ENCODE results near the gene ZBTB44.
"Not testable (repeated sequence)": the region's sequence is repeated elsewhere in the genome, so short reads cannot be mapped to it uniquely, and the experiment has no call there.

ZBTB44 gene

GRCh38 chr11:130314750-130315285, at the start of gene ZBTB44:
Gene ZBTB44 (minus strand): TSS chr11:130314917. CDS start chr11:130261873, 53,044 bp downstream.
- in situ Hi-C loops (cut with MboI; ENCODE audit: low pct_unique_long_range_greater_than_20kb, low sequenced_read_pairs), result no loop called here
- DNase-seq, result no peak

GRCh38 chr11:130359419-130359818, 44.7 kb upstream of the ZBTB44 start:
- peak; percentile 86 for DNase-seq
- in situ Hi-C loops (cut with MboI; ENCODE audit: low pct_unique_long_range_greater_than_20kb, low sequenced_read_pairs), result no loop called here

- DNase-seq, result no peak
- in situ Hi-C loops (cut with MboI; ENCODE audit: low pct_unique_long_range_greater_than_20kb, low sequenced_read_pairs), result no loop called here
Measured at GRCh38 chr11:130358398-130358797, 43.7 kb upstream of the ZBTB44 start.

- in situ Hi-C loops (cut with MboI; ENCODE audit: low pct_unique_long_range_greater_than_20kb, low sequenced_read_pairs), result no loop called here
- no peak for DNase-seq
Measured at GRCh38 chr11:130347261-130347660, 32.5 kb upstream of the ZBTB44 start.

- in situ Hi-C loops (cut with MboI; ENCODE audit: low pct_unique_long_range_greater_than_20kb, low sequenced_read_pairs), result no loop called here
- no peak for DNase-seq
Measured at GRCh38 chr11:130344841-130345240, 30.1 kb upstream of the ZBTB44 start.

GRCh38 chr11:130340671-130341319, 26.1 kb upstream of the ZBTB44 start:
- in situ Hi-C loops (cut with MboI; ENCODE audit: low pct_unique_long_range_greater_than_20kb, low sequenced_read_pairs), result no loop called here
- DNase-seq, result no peak

- in situ Hi-C loops (cut with MboI; ENCODE audit: low pct_unique_long_range_greater_than_20kb, low sequenced_read_pairs), result no loop called here
Measured at GRCh38 chr11:130338667-130339066, 23.9 kb upstream of the ZBTB44 start.

GRCh38 chr11:130337281-130338089, 22.8 kb upstream of the ZBTB44 start:
- in situ Hi-C loops (cut with MboI; ENCODE audit: low pct_unique_long_range_greater_than_20kb, low sequenced_read_pairs), result no loop called here
- DNase-seq, result no peak

More at GRCh38 chr11:130338667-130339066, 23.9 kb upstream of the ZBTB44 start:
- DNase-seq, result no peak

GRCh38 chr11:130331397-130331796, 16.7 kb upstream of the ZBTB44 start:
- DNase-seq; in situ Hi-C loops (cut with MboI; ENCODE audit: low pct_unique_long_range_greater_than_20kb, low sequenced_read_pairs): not testable (repeated sequence)

- in situ Hi-C loops (cut with MboI; ENCODE audit: low pct_unique_long_range_greater_than_20kb, low sequenced_read_pairs), result no loop called here
- no peak for DNase-seq
Measured at GRCh38 chr11:130330101-130330684, 15.5 kb upstream of the ZBTB44 start.

- in situ Hi-C loops (cut with MboI; ENCODE audit: low pct_unique_long_range_greater_than_20kb, low sequenced_read_pairs), result no loop called here
- DNase-seq, result no peak
Measured at GRCh38 chr11:130328420-130328819, 13.7 kb upstream of the ZBTB44 start.

GRCh38 chr11:130327716-130328115, 13.0 kb upstream of the ZBTB44 start:
- no peak for DNase-seq
- in situ Hi-C loops (cut with MboI; ENCODE audit: low pct_unique_long_range_greater_than_20kb, low sequenced_read_pairs), result no loop called here

- DNase-seq, result no peak
- in situ Hi-C loops (cut with MboI; ENCODE audit: low pct_unique_long_range_greater_than_20kb, low sequenced_read_pairs), result no loop called here
Measured at GRCh38 chr11:130325691-130326090, 11.0 kb upstream of the ZBTB44 start.

GRCh38 chr11:130323452-130324450, 9.0 kb upstream of the ZBTB44 start:
- in situ Hi-C loops (cut with MboI; ENCODE audit: low pct_unique_long_range_greater_than_20kb, low sequenced_read_pairs), result no loop called here
- DNase-seq, result no peak

- DNase-seq, result no peak
Measured at GRCh38 chr11:130322126-130322525, 7.4 kb upstream of the ZBTB44 start.

GRCh38 chr11:130318031-130318673, 3.4 kb upstream of the ZBTB44 start:
- DNase-seq, result no peak

More at GRCh38 chr11:130322126-130322525, 7.4 kb upstream of the ZBTB44 start:
- in situ Hi-C loops (cut with MboI; ENCODE audit: low pct_unique_long_range_greater_than_20kb, low sequenced_read_pairs), result no loop called here

GRCh38 chr11:130315354-130315970, 745 bp upstream of the ZBTB44 start:
- in situ Hi-C loops (cut with MboI; ENCODE audit: low pct_unique_long_range_greater_than_20kb, low sequenced_read_pairs), result no loop called here
- no peak for DNase-seq

More at GRCh38 chr11:130318031-130318673, 3.4 kb upstream of the ZBTB44 start:
- in situ Hi-C loops (cut with MboI; ENCODE audit: low pct_unique_long_range_greater_than_20kb, low sequenced_read_pairs), result no loop called here
